CD4-positive, alpha-beta T cell (primary cell): Measurements from ENCODE around the gene PPP2R5C. TPM values are rescaled to one million over a fixed set of nuclear protein-coding genes. Genes with fewer than 3 reads are reported as not detected.

Experiments used
- ATAC-seq: fragments of 200-7000 bp; cut with Tn5 transposase; one replicate; pipeline ENCODE4 v1.10.0; 2022; ENCODE audit warnings: mild to moderate bottlenecking; ENCODE audit not compliant: poor library complexity
- CTCF ChIA-PET: fragments of 350-600 bp; sonication (Branson Sonifier 250); formaldehyde crosslinking; loops from one replicate; lab custom pipeline; 2021; ENCODE audit warnings: antibody characterized with exemption, inconsistent platforms; lab: Charles Lee
- POLR2A ChIA-PET: fragments of 350-600 bp; sonication (Branson Sonifier 250); formaldehyde crosslinking; loops from one replicate; lab custom pipeline; 2021; ENCODE audit warnings: antibody characterized with exemption, inconsistent platforms; lab: Charles Lee
- DNase-seq, 14 experiments: peaks; one replicate each; pipeline ENCODE4 v3.0.0-alpha.2; 2013 to 2020; ENCODE audit warnings: mixed read lengths in 2 of 14
- H3K27ac ChIP-seq, 2 donors: one replicate each; pipeline versions ENCODE4 v1.5.1 to v1.7.0; 2013; ENCODE audit warnings: low read length in 2 of 2, low read depth in 1 of 2, mild to moderate bottlenecking in 1 of 2
- H3K27me3 ChIP-seq, 2 experiments: 1 replicate in 1 of 2; 2 replicates in 1 of 2; pipeline versions ENCODE4 v1.6.1 to v1.7.0; 2013; ENCODE audit warnings: low read length in 2 of 2, control low read depth in 1 of 2, mild to moderate bottlenecking in 1 of 2, moderate library complexity in 1 of 2; ENCODE audit not compliant: insufficient read depth in 2 of 2, control insufficient read depth in 1 of 2
- H3K36me3 ChIP-seq: one replicate; pipeline ENCODE4 v1.6.1; 2013; ENCODE audit warnings: low read length, control low read depth; ENCODE audit not compliant: insufficient read depth
- H3K4me1 ChIP-seq: one replicate; pipeline ENCODE4 v1.6.1; 2013; ENCODE audit warnings: low read length, control low read depth; ENCODE audit not compliant: insufficient read depth
- H3K4me3 ChIP-seq: one replicate; pipeline ENCODE4 v1.5.1; 2013; ENCODE audit warnings: mild to moderate bottlenecking, low read length, moderate library complexity
- H3K9me3 ChIP-seq, 2 experiments: 1 replicate in 1 of 2; 2 replicates in 1 of 2; pipeline versions ENCODE4 v1.6.1 to v1.7.0; 2013; ENCODE audit warnings: low read length in 2 of 2, mild to moderate bottlenecking in 2 of 2, control low read depth in 1 of 2, moderate library complexity in 1 of 2; ENCODE audit not compliant: control insufficient read depth in 1 of 2, insufficient read depth in 1 of 2
- H3K27ac Mint-ChIP-seq: one replicate; pipeline ENCODE4 v1.8.0; 2020; ENCODE audit warnings: mixed read lengths
- H3K27me3 Mint-ChIP-seq: one replicate; pipeline ENCODE4 v1.8.0; 2021; ENCODE audit warnings: mixed read lengths
- H3K36me3 Mint-ChIP-seq: one replicate; pipeline ENCODE4 v1.8.0; 2021; ENCODE audit warnings: low read depth, mixed read lengths
- H3K4me1 Mint-ChIP-seq: one replicate; pipeline ENCODE4 v1.8.0; 2021; ENCODE audit warnings: low read depth, mixed read lengths
- H3K4me3 Mint-ChIP-seq: one replicate; pipeline ENCODE4 v1.8.0; 2020; ENCODE audit warnings: mild to moderate bottlenecking, mixed read lengths
- H3K9me3 Mint-ChIP-seq: one replicate; pipeline ENCODE4 v1.8.0; 2020; ENCODE audit warnings: mixed read lengths
- CTCF ChIP-seq: fragments of 200-600 bp; IDR thresholded peaks from one replicate; pipeline ENCODE4 v1.8.0; 2022; ENCODE audit warnings: antibody characterized with exemption, mild to moderate bottlenecking
- intact Hi-C, 2 experiments: fragments of 100-400 bp; cut with DNase I in 1 of 2; cut with micrococcal nuclease in 1 of 2; formaldehyde crosslinking; loops; one replicate each; pipeline versions ENCODE4 v1.15.1 to v1.9.0; 2023 to 2025; cut with DNase I, micrococcal nuclease
- total RNA-seq, 174 experiments: library from RNA in 2 of 174; stranded (reverse) in 2 of 174; gene quantifications; one replicate each; pipeline ENCODE4 v1.2.3 and lab custom pipeline; 2021 to 2026

The PPP2R5C gene
- total RNA-seq, 2 experiments from 2014 or later, result 463 to 487 TPM

- Mint-ChIP-seq H3K27me3 (no peaks in the 10 kb centered on the region), H3K9me3 (no peaks in the 10 kb centered on the region), H3K4me3 (peak within 1 kb of the TSS; percentile 93), H3K4me1 (peaks cover 53% of the 10 kb centered on the region), H3K36me3 (peaks cover 26% of the 10 kb centered on the region), H3K27ac (peak within 1 kb of the TSS; percentile 85)
- ChIA-PET CTCF (interaction anchor here (0.5 to 1.2 kb wide), 2 partner anchors 90 to 132 kb away, joined by 3 read pairs; no protein-coding TSS in a partner anchor), POLR2A (interaction anchor here (0.6 to 2.9 kb wide), 11 partner anchors 9 to 352 kb away, joined by 3 to 12 read pairs (median 4); no protein-coding TSS in a partner anchor)
- TF ChIP-seq CTCF, result no peak
- peak; percentile 83 for ATAC-seq
- Histone ChIP-seq H3K9me3 (no peaks in the 10 kb centered on the region), H3K36me3 (peaks cover 12% of the 10 kb centered on the region), H3K4me1 (peaks cover 44% of the 10 kb centered on the region), H3K27me3 (no peaks in the 10 kb centered on the region), H3K27ac (peak within 1 kb of the TSS; percentile 68 to 82), H3K4me3 (peak within 1 kb of the TSS; percentile 86)
- intact Hi-C loops, result loop anchor here (1.0 to 5.0 kb wide), 7 partner anchors 16 to 553 kb away; partner anchors contain the start of genes HSP90AA1 (in 2 of the 2), CINP (in 1 of the 2) and TECPR2 (in 1 of the 2)
- DNase-seq, result peak; percentile 75 to 96 (median 86)
Measured at GRCh38 chr14:101964297-101965180, 203.0 kb downstream of the PPP2R5C start, which contains the start of gene DYNC1H1. Gene DYNC1H1 (plus strand): TSS chr14:101964573. CDS start chr14:101964692, 119 bp downstream.

DNA sequence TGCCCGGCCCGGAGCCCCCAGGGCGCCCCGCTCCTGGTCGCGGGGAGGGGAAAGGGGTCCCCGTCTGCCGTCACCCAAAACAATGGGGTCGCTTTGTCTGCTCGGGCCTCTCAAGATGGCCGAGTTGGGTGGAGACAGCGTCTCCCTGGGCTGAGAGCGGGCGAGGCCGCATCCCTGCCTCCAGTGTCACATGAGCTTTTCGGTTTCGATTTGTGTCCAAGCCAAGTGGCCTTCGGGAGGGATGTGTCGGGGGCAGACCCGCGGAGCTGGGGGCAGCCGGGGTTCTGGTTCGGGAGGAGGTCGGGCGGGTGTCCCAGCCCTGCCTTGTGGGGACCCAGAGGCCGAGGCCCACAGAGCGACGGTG, 203.7 kb downstream of the PPP2R5C start:
- H3K9me3 Mint-ChIP-seq, result no peaks in the 10 kb centered on the region
- peak overlapping the region; percentile 90 for H3K4me3 Mint-ChIP-seq
- no peak for TF ChIP-seq CTCF
- Histone ChIP-seq H3K36me3 (peaks cover 17% of the 10 kb centered on the region), H3K4me3 (peak overlapping the region; percentile 86), H3K4me1 (peaks cover 41% of the 10 kb centered on the region), H3K27ac (peak overlapping the region; percentile 42 to 82), H3K9me3 (no peaks in the 10 kb centered on the region), H3K27me3 (no peaks in the 10 kb centered on the region)
- ATAC-seq, result peak; percentile 40
- ChIA-PET POLR2A (interaction anchor here (0.6 to 2.9 kb wide), 10 partner anchors 8 to 352 kb away, joined by 3 to 12 read pairs (median 4); no protein-coding TSS in a partner anchor), CTCF (interaction anchor here (0.5 to 1.3 kb wide), 2 partner anchors 89 to 194 kb away, joined by 3 to 4 read pairs; no protein-coding TSS in a partner anchor)
- peaks cover 30% of the 10 kb centered on the region for H3K36me3 Mint-ChIP-seq
- H3K4me1 Mint-ChIP-seq, result peaks cover 55% of the 10 kb centered on the region
- DNase-seq, result peak; percentile 25 to 84 (median 50)
- H3K27ac Mint-ChIP-seq, result peak overlapping the region; percentile 85
- H3K27me3 Mint-ChIP-seq, result no peaks in the 10 kb centered on the region
- intact Hi-C loops, result loop anchor here (1.0 to 2.0 kb wide), 4 partner anchors 17 to 398 kb away; partner anchors contain the start of genes HSP90AA1 (in 2 of the 2), CINP (in 1 of the 2) and TECPR2 (in 1 of the 2)
